H1 (cell line): ENCODE results near the gene SFRP5. TPM values are rescaled to one million over a fixed set of nuclear protein-coding genes. Genes with fewer than 3 reads are reported as not detected.

ENCODE experiments used
- CTCF ChIA-PET: fragments of 300-600 bp; sonication (Branson Sonifier 250); formaldehyde crosslinking; loops from one replicate; lab custom pipeline; 2021; ENCODE audit not compliant: partially characterized antibody; lab: Charles Lee
- POLR2A ChIA-PET: fragments of 300-600 bp; sonication (Branson Sonifier 250); formaldehyde crosslinking; loops from one replicate; lab custom pipeline; 2021; ENCODE audit warnings: inconsistent platforms; ENCODE audit not compliant: partially characterized antibody; lab: Charles Lee
- DNase-seq, 2 experiments: peaks; one replicate each; pipeline versions ENCODE4 v3.0.0 to v3.0.0-alpha.2; 2010 to 2022; ENCODE audit warnings: low spot score in 2 of 2, low read depth in 1 of 2, mixed read lengths in 1 of 2
- FAIRE-seq: peaks from 2 replicates; lab custom pipeline; 2011; peaks lifted over from hg19 to GRCh38; lab: Jason Lieb, UNC
- H2AFZ ChIP-seq: 2 replicates; pipeline ENCODE4 v1.8.1; 2012; ENCODE audit warnings: low read length, inconsistent platforms
- H2AK5ac ChIP-seq: 2 replicates; pipeline ENCODE4 v1.6.1; 2013; ENCODE audit warnings: low read depth, low read length
- H2BK120ac ChIP-seq: replicated peaks from 2 replicates; pipeline ENCODE3; 2013; ENCODE audit warnings: low read depth, low read length, inconsistent platforms
- H2BK12ac ChIP-seq: 2 replicates; pipeline ENCODE4 v1.6.1; 2013; ENCODE audit warnings: low read depth, low read length
- H2BK15ac ChIP-seq: 2 replicates; pipeline ENCODE4 v1.6.1; 2013; ENCODE audit warnings: low read length
- H2BK20ac ChIP-seq: 2 replicates; pipeline ENCODE4 v1.6.1; 2013; ENCODE audit warnings: low read length
- H2BK5ac ChIP-seq: 2 replicates; pipeline ENCODE4 v1.6.1; 2013; ENCODE audit warnings: low read depth, low read length
- H3K14ac ChIP-seq: 2 replicates; pipeline ENCODE4 v1.6.1; 2013; ENCODE audit warnings: inconsistent platforms; ENCODE audit not compliant: insufficient read length
- H3K18ac ChIP-seq: 2 replicates; pipeline ENCODE4 v1.6.1; 2013; ENCODE audit warnings: low read length; ENCODE audit errors: extremely low read depth
- H3K23ac ChIP-seq: 2 replicates; pipeline ENCODE4 v1.6.1; 2013; ENCODE audit warnings: inconsistent platforms; ENCODE audit not compliant: insufficient read length
- H3K23me2 ChIP-seq: 2 replicates; pipeline ENCODE4 v1.6.1; 2013; ENCODE audit warnings: low read depth, low read length
- H3K27ac ChIP-seq: 2 replicates; pipeline ENCODE4 v1.6.1; 2011; ENCODE audit warnings: low read depth, low read length, inconsistent platforms
- H3K27me3 ChIP-seq, 4 experiments: replicated peaks in 1 of 4; 1 replicate in 1 of 4; 2 replicates in 3 of 4; pipeline versions ENCODE4 v1.6.1 to v1.8.1; 2011 to 2013; ENCODE audit warnings: low read length in 3 of 4, mild to moderate bottlenecking in 3 of 4, inconsistent platforms in 2 of 4, mixed read lengths in 2 of 4, moderate library complexity in 1 of 4; ENCODE audit not compliant: control insufficient read depth in 3 of 4, insufficient read depth in 3 of 4; ENCODE audit errors: extremely low read depth in 1 of 4
- H3K36me3 ChIP-seq, 4 experiments: 2 replicates each; pipeline versions ENCODE4 v1.6.1 to v1.8.1; 2011 to 2013; ENCODE audit warnings: mild to moderate bottlenecking in 4 of 4, low read length in 3 of 4, moderate library complexity in 2 of 4, control low read depth in 1 of 4, inconsistent platforms in 1 of 4; ENCODE audit not compliant: insufficient read depth in 4 of 4, control insufficient read depth in 2 of 4
- H3K4ac ChIP-seq: replicated peaks from 2 replicates; pipeline ENCODE3; 2013; ENCODE audit warnings: low read length, low read depth, mixed read lengths, inconsistent platforms; ENCODE audit not compliant: insufficient read length
- H3K4me1 ChIP-seq, 4 experiments: replicated peaks in 1 of 4; 1 replicate in 1 of 4; 2 replicates in 3 of 4; pipeline versions ENCODE4 v1.6.1 to v1.8.1; 2011 to 2013; ENCODE audit warnings: low read length in 3 of 4, inconsistent platforms in 2 of 4, mixed read lengths in 1 of 4; ENCODE audit not compliant: insufficient read depth in 4 of 4, control insufficient read depth in 3 of 4
- H3K4me2 ChIP-seq, 2 experiments: 2 replicates each; pipeline versions ENCODE4 v1.6.1 to v1.8.1; 2011 to 2013; ENCODE audit warnings: low read depth in 2 of 2, low read length in 2 of 2, control low read depth in 1 of 2, inconsistent platforms in 1 of 2, mild to moderate bottlenecking in 1 of 2; ENCODE audit not compliant: insufficient read depth in 1 of 2
- H3K4me3 ChIP-seq, 4 experiments: fragments of 200-600, 300-600 bp in 1 of 4; sonication (generic), shearing (Covaris generic), sonication (Bioruptor Twin) in 1 of 4; 2 replicates each; pipeline versions ENCODE4 v1.5.1 to v1.8.1; 2011 to 2016; ENCODE audit warnings: low read length in 4 of 4, low read depth in 3 of 4, control low read depth in 2 of 4, inconsistent platforms in 2 of 4, mild to moderate bottlenecking in 2 of 4, mixed read lengths in 1 of 4, moderate library complexity in 1 of 4; ENCODE audit not compliant: insufficient read depth in 2 of 4; ENCODE audit errors: extremely low read depth in 1 of 4
- H3K56ac ChIP-seq: replicated peaks from 2 replicates; pipeline ENCODE3; 2013; ENCODE audit warnings: low read depth, mild to moderate bottlenecking, mixed read lengths, low read length, inconsistent platforms; ENCODE audit not compliant: insufficient read length
- H3K79me1 ChIP-seq: 2 replicates; pipeline ENCODE4 v1.6.1; 2013; ENCODE audit warnings: low read depth, low read length, control low read depth
- H3K79me2 ChIP-seq, 2 experiments: 2 replicates each; pipeline versions ENCODE4 v1.6.1 to v1.8.1; 2012 to 2013; ENCODE audit warnings: low read length in 2 of 2, mild to moderate bottlenecking in 2 of 2, inconsistent platforms in 1 of 2; ENCODE audit not compliant: insufficient read depth in 2 of 2, control insufficient read depth in 1 of 2
- H3K9ac ChIP-seq, 4 experiments: replicated peaks in 1 of 4; 1 replicate in 1 of 4; 2 replicates in 3 of 4; pipeline versions ENCODE4 v1.6.1 to v1.8.1; 2011 to 2013; ENCODE audit warnings: low read depth in 3 of 4, low read length in 3 of 4, control low read depth in 2 of 4, mild to moderate bottlenecking in 2 of 4, moderate library complexity in 2 of 4, inconsistent platforms in 1 of 4; ENCODE audit errors: extremely low read depth in 1 of 4
- H3K9me3 ChIP-seq, 2 experiments: 2 replicates each; pipeline versions ENCODE4 v1.6.1 to v1.8.1; 2012 to 2013; ENCODE audit warnings: mild to moderate bottlenecking in 2 of 2, moderate library complexity in 2 of 2, control low read depth in 1 of 2, inconsistent platforms in 1 of 2, low read depth in 1 of 2, low read length in 1 of 2, mixed read lengths in 1 of 2; ENCODE audit not compliant: insufficient read depth in 2 of 2
- H4K20me1 ChIP-seq, 2 experiments: replicated peaks in 1 of 2; 2 replicates each; pipeline versions ENCODE3 to v1.8.1; 2011 to 2013; ENCODE audit warnings: inconsistent platforms in 2 of 2, low read length in 2 of 2, mild to moderate bottlenecking in 1 of 2; ENCODE audit not compliant: insufficient read depth in 2 of 2, control insufficient read depth in 1 of 2
- H4K5ac ChIP-seq: 2 replicates; pipeline ENCODE4 v1.6.1; 2013; ENCODE audit warnings: low read length, low read depth, mixed read lengths, inconsistent platforms; ENCODE audit not compliant: insufficient read length
- H4K8ac ChIP-seq: 2 replicates; pipeline ENCODE4 v1.8.0; 2013; ENCODE audit warnings: mild to moderate bottlenecking, moderate library complexity, low read length, inconsistent platforms; ENCODE audit not compliant: insufficient read depth; ENCODE audit errors: extremely low read depth
- H4K91ac ChIP-seq: replicated peaks from 2 replicates; pipeline ENCODE3; 2013; ENCODE audit warnings: low read length, mixed read lengths, inconsistent platforms; ENCODE audit not compliant: insufficient read length
- BACH1 ChIP-seq: IDR thresholded peaks from 2 replicates; pipeline ENCODE4 v1.6.1; 2012; ENCODE audit warnings: low read length, improper control_type of control experiment
- CREB1 ChIP-seq: IDR thresholded peaks from 2 replicates; pipeline ENCODE4 v1.6.1; 2012; ENCODE audit warnings: inconsistent platforms
- CTBP2 ChIP-seq: IDR thresholded peaks from 2 replicates; pipeline ENCODE4 v1.7.0; 2011; ENCODE audit warnings: borderline replicate concordance, mild to moderate bottlenecking, moderate library complexity, mixed read lengths, low read length; ENCODE audit not compliant: insufficient read depth, insufficient read length
- GTF2F1 ChIP-seq: IDR thresholded peaks from 2 replicates; pipeline ENCODE4 v1.6.1; 2012; ENCODE audit warnings: low read depth, low read length, improper control_type of control experiment, borderline replicate concordance
- KDM1A ChIP-seq: fragments of 200-600, 300-600 bp; sonication (generic); IDR thresholded peaks from 2 replicates; pipeline ENCODE4 v1.7.1; 2016; ENCODE audit warnings: mild to moderate bottlenecking, low read length, borderline replicate concordance
- KDM5A ChIP-seq: fragments of 200-600 bp; IDR thresholded peaks from 2 replicates; pipeline ENCODE4 v1.7.1; 2012; ENCODE audit warnings: mild to moderate bottlenecking, low read length, inconsistent platforms, mixed read lengths
- POLR2AphosphoS5 ChIP-seq: IDR thresholded peaks from 2 replicates; pipeline ENCODE4 v1.6.1; 2011; ENCODE audit warnings: low read depth, low read length
- TAF1 ChIP-seq: IDR thresholded peaks from 2 replicates; pipeline ENCODE4 v1.6.1; 2011; ENCODE audit warnings: mild to moderate bottlenecking, low read depth, low read length
- TCF12 ChIP-seq: IDR thresholded peaks from 2 replicates; pipeline ENCODE4 v1.6.1; 2011; ENCODE audit warnings: low read depth, mild to moderate bottlenecking, low read length
- TEAD4 ChIP-seq: IDR thresholded peaks from 2 replicates; pipeline ENCODE4 v1.6.1; 2012; ENCODE audit warnings: low read depth, low read length, inconsistent platforms, mixed read lengths
- ZNF274 ChIP-seq: IDR thresholded peaks from 2 replicates; pipeline ENCODE4 v1.7.0; 2012; ENCODE audit warnings: low read length, borderline replicate concordance; ENCODE audit errors: extremely low read depth
- WGBS, 2 experiments: shearing (Covaris generic) in 1 of 2; methylation state at CpG; one replicate each; pipeline versions ENCODE4 v1.1.6 to v1.1.7; 2013 to 2015; ENCODE audit warnings: low lambda C conversion rate in 2 of 2, mixed read lengths in 2 of 2, inconsistent platforms in 1 of 2, low coverage in 1 of 2, missing lambda C conversion rate in 1 of 2; ENCODE audit not compliant: insufficient replicate concordance in 2 of 2, insufficient coverage in 1 of 2, insufficient read length in 1 of 2; ENCODE audit errors: extremely low coverage in 1 of 2, missing lambda C conversion rate in 1 of 2; 5-methylcytosine and 5-hydroxymethylcytosine counted together
- polyA plus RNA-seq, 7 experiments: library from polyadenylated mRNA; depleted of rRNA in 3 of 7; stranded (reverse) in 5 of 7; unstranded in 2 of 7; fragments of >200 nt in 5 of 7; fragments of 200-250 nt in 2 of 7; gene quantifications; 1 replicate in 5 of 7; 2 replicates in 1 of 7; 4 replicates in 1 of 7; pipeline versions ENCODE4 v1.2.1 to v1.2.3, GENCODE V29; 2011 to 2013; ENCODE audit warnings: missing spikeins in 2 of 7, mixed read lengths in 2 of 7
- total RNA-seq: library from RNA; stranded (reverse); fragmentation: NEBNext Ultra II Directional; extraction: Animal tissue kit (Norgen Biotek cat#: 25700); gene quantifications from 2 replicates; pipeline ENCODE4 v1.2.1, GENCODE V29; 2021
- TF ChIP-seq, protein P1 (sequence below): IDR thresholded peaks from 2 replicates; pipeline ENCODE4 v1.6.1; 2012; ENCODE audit warnings: inconsistent platforms

SFRP5 gene
- total and polyA plus RNA-seq, 2 of the 8 experiments (the other 6 are each of a cell fraction or from before 2014, with no cell fraction given) = 3.9 to 5.9 TPM

DNA sequence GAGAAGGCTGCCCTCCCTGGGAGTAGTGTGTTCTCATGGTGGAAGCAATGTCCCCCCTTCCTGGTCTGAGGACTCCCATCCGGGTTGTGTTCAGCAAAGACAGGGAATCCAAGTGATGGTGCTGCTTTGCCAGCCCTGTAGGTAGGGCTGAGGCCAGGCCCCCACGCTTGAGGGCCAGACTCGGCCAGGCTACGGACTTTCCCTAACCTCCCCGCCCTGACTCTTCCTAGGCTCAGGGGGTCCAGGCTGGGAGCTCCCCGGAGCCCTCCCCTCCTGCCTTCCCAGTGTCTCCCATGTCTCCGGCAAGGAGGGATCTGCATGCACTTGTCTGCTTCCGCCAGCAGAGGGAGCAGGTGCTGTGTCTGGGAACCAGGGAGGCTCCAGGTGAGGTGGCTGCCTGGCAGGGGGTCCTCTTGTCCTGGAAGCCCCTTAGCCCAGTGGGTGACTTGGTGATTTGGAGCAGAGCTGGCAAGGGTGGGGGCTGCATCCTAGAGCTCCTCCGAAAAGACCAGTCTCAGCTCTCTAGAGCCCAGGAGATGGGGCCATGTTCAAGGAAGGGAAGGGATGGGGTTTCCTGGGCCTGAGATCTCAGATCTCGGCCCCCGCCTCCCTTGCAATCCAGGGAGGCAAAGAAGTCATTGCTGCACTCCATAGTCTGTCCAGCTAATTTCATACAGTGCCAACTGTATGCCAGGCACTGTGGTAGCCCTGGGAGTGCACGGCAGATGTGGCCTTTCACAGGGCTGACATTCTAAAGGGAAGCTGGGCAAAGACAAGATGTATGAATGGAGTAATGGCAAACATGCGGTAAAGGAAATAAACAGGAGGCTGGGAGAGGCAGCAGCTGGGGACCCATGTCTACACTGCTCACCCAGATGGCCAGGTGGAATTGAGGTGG, 20.3 kb upstream of the SFRP5 start:
- Histone ChIP-seq H3K9ac (no peak overlapping the region), H2BK15ac (no peak overlapping the region), H2BK20ac (no peak overlapping the region), H2BK120ac (peak overlapping the region; percentile 24), H3K4me2 (no peak overlapping the region), H2AFZ (0 out of 2 replicates have a peak overlapping the region, but pooled peaks have one; percentile 34), H4K20me1 (peaks cover 0 to 1% of the 10 kb centered on the region in 2 experiments), H4K8ac (peak overlapping the region; percentile 71), H3K56ac (no peak overlapping the region), H3K14ac (no peak overlapping the region), H3K27me3 (no peaks in the 10 kb centered on the region), H2BK5ac (no peak overlapping the region), H2AK5ac (no peak overlapping the region), H3K9me3 (no peaks in the 10 kb centered on the region), H4K5ac (no peak overlapping the region), H3K79me1 (no peaks in the 10 kb centered on the region), H3K4me3 (no peak overlapping the region), H3K27ac (no peak overlapping the region), H2BK12ac (0 out of 2 replicates have a peak overlapping the region, but pooled peaks have one; percentile 60), H3K79me2 (no peaks in the 10 kb centered on the region), H4K91ac (no peak overlapping the region), H3K4ac (no peak overlapping the region), H3K23me2 (no peaks in the 10 kb centered on the region; the same call in 1 of the 2 replicates), H3K18ac (peak overlapping the region; percentile 53; the same call in 1 of the 2 replicates), H3K23ac (no peak overlapping the region), H3K36me3 (no peaks in the 10 kb centered on the region), H3K4me1 (peaks cover 0 to 5% (median 2%) of the 10 kb centered on the region in 4 experiments; a peak in 3 of 7 replicates)
- peak; percentile 58 to 94 for DNase-seq
- FAIRE-seq = peak; percentile 58
- ChIA-PET CTCF (interaction anchor here (0.6 to 15.1 kb wide), 72 partner anchors 9 to 517 kb away, joined by 3 to 236 read pairs (median 4); partner anchors contain the start of gene GOLGA7B), POLR2A (interaction anchor here (1.7 kb wide), 1 partner anchor 77 kb away, joined by 6 read pairs; no protein-coding TSS in a partner anchor)
- 49% methylated on average over 11 of the region's 13 CpGs; no CpG with 5 or more reads in 1 of the 2 experiments for WGBS, 2 experiments
- no peak for TF ChIP-seq BACH1
- no peak for TF ChIP-seq TAF1
- no peak for TF ChIP-seq ZNF274
- no peak for TF ChIP-seq CREB1
- no peak for TF ChIP-seq GTF2F1
- no peak for TF ChIP-seq POLR2AphosphoS5
- TF ChIP-seq, protein P1, sequence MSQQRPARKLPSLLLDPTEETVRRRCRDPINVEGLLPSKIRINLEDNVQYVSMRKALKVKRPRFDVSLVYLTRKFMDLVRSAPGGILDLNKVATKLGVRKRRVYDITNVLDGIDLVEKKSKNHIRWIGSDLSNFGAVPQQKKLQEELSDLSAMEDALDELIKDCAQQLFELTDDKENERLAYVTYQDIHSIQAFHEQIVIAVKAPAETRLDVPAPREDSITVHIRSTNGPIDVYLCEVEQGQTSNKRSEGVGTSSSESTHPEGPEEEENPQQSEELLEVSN = no peak
- TF ChIP-seq CTBP2 = no peak
- TF ChIP-seq KDM1A = no peak
- TF ChIP-seq KDM5A = no peak
- TF ChIP-seq TCF12 = no peak
- TF ChIP-seq TEAD4 = no peak
